H9 (cell line): ENCODE measurements around the gene ZFP36L1. TPM values are rescaled to one million over a fixed set of nuclear protein-coding genes. Genes with fewer than 3 reads are reported as not detected.

Experiments used
- DNase-seq: peaks from one replicate; pipeline ENCODE4 v3.0.0-alpha.2; 2017
- H2AFZ ChIP-seq: one replicate; pipeline ENCODE4 v1.6.1; 2013; ENCODE audit warnings: mild to moderate bottlenecking, low read length, control low read depth, moderate library complexity
- H2AK5ac ChIP-seq: 2 replicates; pipeline ENCODE4 v1.6.1; 2013; ENCODE audit warnings: low read length, control low read depth, mixed read lengths; ENCODE audit not compliant: insufficient read length
- H2BK120ac ChIP-seq: one replicate; pipeline ENCODE4 v1.6.1; 2013; ENCODE audit warnings: low read depth, mild to moderate bottlenecking, low read length, control low read depth, inconsistent platforms; ENCODE audit not compliant: poor library complexity, severe bottlenecking
- H2BK12ac ChIP-seq: 2 replicates; pipeline ENCODE4 v1.6.1; 2013; ENCODE audit warnings: low read length, control low read depth, mixed read lengths, low read depth; ENCODE audit not compliant: insufficient read length
- H2BK15ac ChIP-seq: 2 replicates; pipeline ENCODE4 v1.6.1; 2013; ENCODE audit warnings: low read depth, low read length, control low read depth
- H2BK20ac ChIP-seq: one replicate; pipeline ENCODE4 v1.6.1; 2013; ENCODE audit warnings: low read depth, mild to moderate bottlenecking, low read length, control low read depth, inconsistent platforms; ENCODE audit not compliant: poor library complexity, severe bottlenecking
- H2BK5ac ChIP-seq: 2 replicates; pipeline ENCODE4 v1.6.1; 2013; ENCODE audit warnings: low read length, control low read depth, mixed read lengths; ENCODE audit not compliant: insufficient read length
- H3K14ac ChIP-seq: 2 replicates; pipeline ENCODE4 v1.6.1; 2013; ENCODE audit warnings: low read length, control low read depth; ENCODE audit not compliant: insufficient read depth
- H3K18ac ChIP-seq: 2 replicates; pipeline ENCODE4 v1.6.1; 2013; ENCODE audit warnings: low read depth, mild to moderate bottlenecking, mixed read lengths, low read length, control low read depth; ENCODE audit not compliant: insufficient read length
- H3K23ac ChIP-seq: 2 replicates; pipeline ENCODE4 v1.6.1; 2013; ENCODE audit warnings: low read length, control low read depth, mixed read lengths, low read depth; ENCODE audit not compliant: insufficient read length
- H3K23me2 ChIP-seq: 2 replicates; pipeline ENCODE4 v1.6.1; 2013; ENCODE audit warnings: low read depth, mild to moderate bottlenecking, mixed read lengths, low read length, control low read depth; ENCODE audit not compliant: insufficient read length, poor library complexity, severe bottlenecking
- H3K27ac ChIP-seq: 2 replicates; pipeline ENCODE4 v1.5.1; 2013; ENCODE audit warnings: low read length, control low read depth, mixed read lengths, low read depth; ENCODE audit not compliant: insufficient read length
- H3K27me3 ChIP-seq: 2 replicates; pipeline ENCODE4 v1.6.1; 2013; ENCODE audit warnings: low read length, control low read depth, inconsistent platforms; ENCODE audit not compliant: insufficient read depth
- H3K4ac ChIP-seq: 2 replicates; pipeline ENCODE4 v1.6.1; 2013; ENCODE audit warnings: low read depth, mild to moderate bottlenecking, control low read depth, inconsistent platforms, low read length, moderate library complexity
- H3K4me1 ChIP-seq: 2 replicates; pipeline ENCODE4 v1.6.1; 2013; ENCODE audit warnings: low read length, control low read depth, inconsistent platforms; ENCODE audit not compliant: insufficient read depth
- H3K4me2 ChIP-seq: 2 replicates; pipeline ENCODE4 v1.6.1; 2013; ENCODE audit warnings: low read length, control low read depth, mixed read lengths; ENCODE audit not compliant: insufficient read length, insufficient read depth
- H3K56ac ChIP-seq: 2 replicates; pipeline ENCODE4 v1.6.1; 2013; ENCODE audit warnings: low read depth, mild to moderate bottlenecking, mixed read lengths, low read length, control low read depth; ENCODE audit not compliant: insufficient read length
- H3K79me1 ChIP-seq: 2 replicates; pipeline ENCODE4 v1.6.1; 2013; ENCODE audit warnings: low read depth, mild to moderate bottlenecking, moderate library complexity, low read length, control low read depth, inconsistent platforms; ENCODE audit not compliant: insufficient read depth, poor library complexity, severe bottlenecking
- H3K79me2 ChIP-seq: 2 replicates; pipeline ENCODE4 v1.6.1; 2013; ENCODE audit warnings: low read length, control low read depth, inconsistent platforms; ENCODE audit not compliant: insufficient read depth
- H3K9ac ChIP-seq: 2 replicates; pipeline ENCODE4 v1.6.1; 2013; ENCODE audit warnings: low read length, control low read depth, mixed read lengths; ENCODE audit not compliant: insufficient read length; ENCODE audit errors: extremely low read depth
- H3K9me3 ChIP-seq: one replicate; pipeline ENCODE4 v1.6.1; 2013; ENCODE audit warnings: low read depth, low read length, inconsistent platforms; ENCODE audit not compliant: control insufficient read depth
- H3T11ph ChIP-seq: one replicate; pipeline ENCODE4 v1.6.1; 2013; ENCODE audit warnings: mild to moderate bottlenecking, low read length, control low read depth, inconsistent platforms
- H4K20me1 ChIP-seq: one replicate; pipeline ENCODE4 v1.6.1; 2013; ENCODE audit not compliant: control insufficient read depth, insufficient read length, insufficient read depth
- H4K5ac ChIP-seq: 2 replicates; pipeline ENCODE4 v1.6.1; 2013; ENCODE audit warnings: low read depth, mild to moderate bottlenecking, mixed read lengths, low read length, control low read depth; ENCODE audit not compliant: insufficient read length
- H4K8ac ChIP-seq: replicated peaks from 2 replicates; pipeline ENCODE4 v1.6.1; 2013; ENCODE audit warnings: low read length, control low read depth, mixed read lengths, low read depth; ENCODE audit not compliant: insufficient read length
- H4K91ac ChIP-seq: 2 replicates; pipeline ENCODE4 v1.6.1; 2013; ENCODE audit warnings: low read depth, mild to moderate bottlenecking, moderate library complexity, mixed read lengths, low read length, control low read depth; ENCODE audit not compliant: insufficient read length
- H3K27ac Mint-ChIP-seq, 3 experiments: 2 replicates in 2 of 3; 3 replicates in 1 of 3; pipeline ENCODE4 v1.8.0; 2020 to 2021; ENCODE audit warnings: mixed read lengths in 3 of 3, mild to moderate bottlenecking in 1 of 3, moderate library complexity in 1 of 3
- H3K27me3 Mint-ChIP-seq: 2 replicates; pipeline ENCODE4 v1.8.0; 2021; ENCODE audit warnings: low read depth, mild to moderate bottlenecking, moderate library complexity, mixed read lengths
- H3K36me3 Mint-ChIP-seq, 3 experiments: 2 replicates in 2 of 3; 3 replicates in 1 of 3; pipeline ENCODE4 v1.8.0; 2020 to 2021; ENCODE audit warnings: low read depth in 3 of 3, mixed read lengths in 3 of 3; ENCODE audit not compliant: insufficient read depth in 1 of 3
- H3K4me1 Mint-ChIP-seq, 2 experiments: 2 replicates each; pipeline ENCODE4 v1.8.0; 2020; ENCODE audit warnings: mixed read lengths in 2 of 2
- H3K4me3 Mint-ChIP-seq, 2 experiments: 2 replicates in 1 of 2; 3 replicates in 1 of 2; pipeline ENCODE4 v1.8.0; 2020 to 2021; ENCODE audit warnings: mild to moderate bottlenecking in 2 of 2, mixed read lengths in 2 of 2, moderate library complexity in 1 of 2
- H3K9me3 Mint-ChIP-seq, 2 experiments: 2 replicates in 1 of 2; 3 replicates in 1 of 2; pipeline ENCODE4 v1.8.0; 2020; ENCODE audit warnings: mild to moderate bottlenecking in 2 of 2, mixed read lengths in 2 of 2, moderate library complexity in 1 of 2
- CTCF ChIP-seq: fragments of 200-600 bp; sonication (generic); conservative IDR thresholded peaks from 3 replicates; pipeline ENCODE4 v1.8.0; 2021; ENCODE audit warnings: antibody characterized with exemption, mild to moderate bottlenecking
- total RNA-seq: library from RNA; stranded (reverse); gene quantifications from 2 replicates; pipeline ENCODE4 v1.2.1, GENCODE V29; 2021

The ZFP36L1 gene
- total RNA-seq, 1 experiment from 2014 or later, result 109 TPM

GRCh38 chr14:68741477-68741791 is 51.4 kb downstream of the ZFP36L1 start:
- Histone ChIP-seq H3K14ac (no peak overlapping the region), H3K56ac (no peak overlapping the region), H3K27me3 (no peaks in the 10 kb centered on the region), H3K23ac (no peak overlapping the region), H3K4ac (no peak overlapping the region), H3K18ac (no peak overlapping the region), H3K9ac (no peak overlapping the region), H3K4me2 (no peak overlapping the region), H2BK12ac (no peak overlapping the region), H3K9me3 (no peaks in the 10 kb centered on the region), H2AFZ (no peak overlapping the region), H3K79me2 (no peaks in the 10 kb centered on the region), H2BK20ac (no peak overlapping the region), H3K79me1 (no peaks in the 10 kb centered on the region), H2BK120ac (no peak overlapping the region), H2BK5ac (no peak overlapping the region), H3K27ac (no peak overlapping the region), H2BK15ac (no peak overlapping the region), H2AK5ac (no peak overlapping the region), H4K8ac (no peak overlapping the region), H4K20me1 (no peaks in the 10 kb centered on the region), H3T11ph (no peak overlapping the region), H4K5ac (no peak overlapping the region), H3K23me2 (no peaks in the 10 kb centered on the region), H4K91ac (no peak overlapping the region), H3K4me1 (no peaks in the 10 kb centered on the region)
- Mint-ChIP-seq H3K27ac (no peak overlapping the region), H3K4me1 (peaks cover 0 to 14% of the 10 kb centered on the region in 2 experiments; a peak in 3 of 4 replicates), H3K4me3 (no peak overlapping the region), H3K9me3 (peaks cover 7 to 12% of the 10 kb centered on the region in 2 experiments; a peak in 4 of 5 replicates), H3K36me3 (peaks cover 0 to 5% (median 0%) of the 10 kb centered on the region in 3 experiments; a peak in 2 of 7 replicates), H3K27me3 (peaks cover 9% of the 10 kb centered on the region)
- no peak for DNase-seq
- TF ChIP-seq CTCF, result no peak
